Suprapubic skin (tissue), 3 donors: ENCODE measurements around the gene RPL34.

Source experiments
- CTCF ChIP-seq, 2 donors: fragments of 200-600 bp in 1 of 2; fragments of 450-650 bp in 1 of 2; sonication (generic) in 1 of 2; IDR thresholded peaks; one replicate each; pipeline ENCODE4 v1.5.1; 2016 to 2019; ENCODE audit warnings: antibody characterized with exemption in 2 of 2, mild to moderate bottlenecking in 1 of 2, moderate library complexity in 1 of 2
- POLR2AphosphoS5 ChIP-seq, 3 donors: sonication (generic); formaldehyde crosslinking; IDR thresholded peaks; one replicate each; pipeline ENCODE4 v1.6.1; 2017; ENCODE audit warnings: antibody characterized with exemption in 3 of 3

GRCh38 chr4:108622828-108623227 is 2.5 kb downstream of the RPL34 start:
- TF ChIP-seq CTCF (IDR thresholded peaks at IDR 0.05) (no peak), POLR2AphosphoS5 (IDR thresholded peaks at IDR 0.05) (no peak)
